ENCODE results near the gene RIPOR1. TPM values are rescaled to one million over a fixed set of nuclear protein-coding genes. Genes with fewer than 3 reads are reported as not detected.

The RIPOR1 gene
- polyA plus RNA-seq, 1 of the 3 experiments (the other 2 are of a cell fraction), result 24.7 TPM

DNA sequence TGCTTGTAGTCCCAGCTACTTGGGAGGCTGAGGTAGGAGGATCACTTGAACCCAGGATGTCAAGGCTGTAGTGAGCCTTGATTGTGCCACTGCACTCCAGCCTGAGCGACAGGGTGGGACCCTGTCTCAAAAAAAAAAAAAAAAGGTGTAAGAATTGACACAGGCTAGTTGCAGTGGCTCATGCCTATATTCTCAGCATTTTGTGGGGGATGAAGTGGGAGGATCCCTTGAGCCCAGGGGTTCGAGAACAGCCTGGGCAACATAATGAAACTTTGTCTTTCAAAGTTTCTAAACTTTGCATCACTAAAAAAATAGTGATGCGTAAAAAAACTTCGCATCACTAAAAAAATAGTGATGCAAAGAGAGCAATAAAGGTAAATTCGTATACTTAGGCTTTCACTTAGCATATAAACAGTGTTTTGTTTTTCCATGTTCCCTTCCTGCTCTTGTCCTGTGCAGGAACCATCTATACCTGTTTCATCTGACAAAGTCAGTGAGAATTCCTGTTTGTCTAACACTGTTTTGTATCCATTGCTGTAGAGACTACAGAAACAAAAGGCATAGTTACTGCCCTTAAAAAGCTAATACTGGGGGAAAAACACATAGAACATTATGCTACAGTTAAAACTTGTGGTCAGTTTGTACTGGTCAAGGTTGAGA, 65.8 kb downstream of the RIPOR1 start:
- POLR2A ChIA-PET, result no interaction called here

DNA sequence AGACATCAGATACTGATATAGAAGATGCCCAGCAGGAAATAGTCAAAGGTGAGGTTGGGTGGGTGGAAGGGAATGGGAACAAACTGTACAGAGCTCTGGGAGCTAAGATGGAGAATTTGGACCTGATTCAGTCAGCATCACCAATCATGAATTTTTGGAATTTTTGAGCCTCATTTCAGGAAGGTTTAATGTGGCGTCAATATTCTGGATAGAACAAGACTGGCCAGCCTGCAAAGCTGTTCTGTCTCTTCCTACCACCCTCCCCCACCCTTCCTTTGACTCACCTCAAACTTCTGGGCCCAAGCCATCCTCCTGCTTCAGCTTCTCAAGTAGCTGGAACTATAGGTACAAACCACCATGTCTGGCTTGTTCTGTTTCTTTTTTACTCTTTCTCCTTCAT, 66.3 kb downstream of the RIPOR1 start:
- Histone ChIP-seq H3K27ac (ENCODE audit: low read depth in 2 of 2, low read length in 1 of 2) (peak overlapping the region in 1 of 2 experiments; percentile 20; a peak in 2 of 4 replicates), H3K27me3 (ENCODE audit: insufficient read depth) (no peaks in the 10 kb centered on the region), H3K9me2 (no peaks in the 10 kb centered on the region), H3K79me2 (ENCODE audit: insufficient read depth) (peaks cover 69% of the 10 kb centered on the region), H3K4me3 (ENCODE audit: low read depth in 2 of 2, low read length in 1 of 2) (no peak overlapping the region), H3K9ac (no peak overlapping the region), H3F3A (replicated peaks; ENCODE audit: insufficient read depth) (peaks cover 27% of the 10 kb centered on the region), H3K9me3 (no peaks in the 10 kb centered on the region), H2AFZ (ENCODE audit: low read depth) (no peak overlapping the region), H4K20me1 (ENCODE audit: insufficient read depth) (peaks cover 41% of the 10 kb centered on the region), H3K36me3 (replicated peaks in 1 of 2; ENCODE audit: control insufficient read depth in 1 of 2, insufficient read depth in 2 of 2, low read length in 1 of 2) (peaks cover 0 to 2% of the 10 kb centered on the region in 2 experiments), H3K4me2 (peak overlapping the region; percentile 20; the same call in 1 of the 2 replicates), H3K4me1 (ENCODE audit: control insufficient read depth in 1 of 2, insufficient read depth in 2 of 2, low read depth in 1 of 2, low read length in 1 of 2) (no peaks in the 10 kb centered on the region; a peak in 1 of 4 replicates)
- CTCF ChIA-PET, result interaction anchor here (0.6 to 1.3 kb wide), 6 partner anchors 16 to 101 kb away, joined by 3 to 4 read pairs (median 3); no protein-coding TSS in a partner anchor
- TF ChIP-seq JUND (IDR thresholded peaks at IDR 0.05) (no peak), ELF1 (IDR thresholded peaks at IDR 0.05) (no peak), EZH2phosphoT487 (IDR thresholded peaks at IDR 0.05; ENCODE audit: borderline replicate concordance, low read depth) (no peak), RCOR1 (IDR thresholded peaks at IDR 0.05; ENCODE audit: low read length) (no peak), TAF1 (IDR thresholded peaks at IDR 0.05; ENCODE audit: borderline replicate concordance, low read depth, low read length) (no peak), MXI1 (IDR thresholded peaks at IDR 0.05; ENCODE audit: low read depth, low read length) (no peak), SIN3A (IDR thresholded peaks at IDR 0.05; ENCODE audit: borderline replicate concordance, low read depth, low read length) (no peak), FOXJ3 (CRISPR knock-in tag; IDR thresholded peaks at IDR 0.05) (no peak), TEAD4 (IDR thresholded peaks at IDR 0.05; ENCODE audit: borderline replicate concordance, insufficient read depth) (no peak), NRF1 (IDR thresholded peaks at IDR 0.05; ENCODE audit: low read depth, low read length) (no peak), RAD21 (IDR thresholded peaks at IDR 0.05; ENCODE audit: low read length) (no peak), FOSL2 (IDR thresholded peaks at IDR 0.05; ENCODE audit: borderline replicate concordance, low read depth) (no peak), YY1 (IDR thresholded peaks at IDR 0.05; ENCODE audit: low read depth) (no peak), RXRA (IDR thresholded peaks at IDR 0.05; ENCODE audit: borderline replicate concordance, low read depth) (no peak)
- TF ChIP-seq, protein P1, sequence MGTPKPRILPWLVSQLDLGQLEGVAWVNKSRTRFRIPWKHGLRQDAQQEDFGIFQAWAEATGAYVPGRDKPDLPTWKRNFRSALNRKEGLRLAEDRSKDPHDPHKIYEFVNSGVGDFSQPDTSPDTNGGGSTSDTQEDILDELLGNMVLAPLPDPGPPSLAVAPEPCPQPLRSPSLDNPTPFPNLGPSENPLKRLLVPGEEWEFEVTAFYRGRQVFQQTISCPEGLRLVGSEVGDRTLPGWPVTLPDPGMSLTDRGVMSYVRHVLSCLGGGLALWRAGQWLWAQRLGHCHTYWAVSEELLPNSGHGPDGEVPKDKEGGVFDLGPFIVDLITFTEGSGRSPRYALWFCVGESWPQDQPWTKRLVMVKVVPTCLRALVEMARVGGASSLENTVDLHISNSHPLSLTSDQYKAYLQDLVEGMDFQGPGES (IDR thresholded peaks at IDR 0.05; ENCODE audit: low read depth, low read length), result no peak
- TF ChIP-seq, protein P2, sequence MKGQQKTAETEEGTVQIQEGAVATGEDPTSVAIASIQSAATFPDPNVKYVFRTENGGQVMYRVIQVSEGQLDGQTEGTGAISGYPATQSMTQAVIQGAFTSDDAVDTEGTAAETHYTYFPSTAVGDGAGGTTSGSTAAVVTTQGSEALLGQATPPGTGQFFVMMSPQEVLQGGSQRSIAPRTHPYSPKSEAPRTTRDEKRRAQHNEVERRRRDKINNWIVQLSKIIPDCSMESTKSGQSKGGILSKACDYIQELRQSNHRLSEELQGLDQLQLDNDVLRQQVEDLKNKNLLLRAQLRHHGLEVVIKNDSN (IDR thresholded peaks at IDR 0.05; ENCODE audit: borderline replicate concordance, low read depth), result no peak
- TF ChIP-seq, protein P3, sequence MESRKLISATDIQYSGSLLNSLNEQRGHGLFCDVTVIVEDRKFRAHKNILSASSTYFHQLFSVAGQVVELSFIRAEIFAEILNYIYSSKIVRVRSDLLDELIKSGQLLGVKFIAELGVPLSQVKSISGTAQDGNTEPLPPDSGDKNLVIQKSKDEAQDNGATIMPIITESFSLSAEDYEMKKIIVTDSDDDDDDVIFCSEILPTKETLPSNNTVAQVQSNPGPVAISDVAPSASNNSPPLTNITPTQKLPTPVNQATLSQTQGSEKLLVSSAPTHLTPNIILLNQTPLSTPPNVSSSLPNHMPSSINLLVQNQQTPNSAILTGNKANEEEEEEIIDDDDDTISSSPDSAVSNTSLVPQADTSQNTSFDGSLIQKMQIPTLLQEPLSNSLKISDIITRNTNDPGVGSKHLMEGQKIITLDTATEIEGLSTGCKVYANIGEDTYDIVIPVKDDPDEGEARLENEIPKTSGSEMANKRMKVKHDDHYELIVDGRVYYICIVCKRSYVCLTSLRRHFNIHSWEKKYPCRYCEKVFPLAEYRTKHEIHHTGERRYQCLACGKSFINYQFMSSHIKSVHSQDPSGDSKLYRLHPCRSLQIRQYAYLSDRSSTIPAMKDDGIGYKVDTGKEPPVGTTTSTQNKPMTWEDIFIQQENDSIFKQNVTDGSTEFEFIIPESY (IDR thresholded peaks at IDR 0.05; ENCODE audit: borderline replicate concordance, low read depth), result no peak
- WGBS (ENCODE audit: low lambda C conversion rate), result 94% methylated on average over 1 of the region's 1 CpG
- no peak for DNase-seq
- POLR2A ChIA-PET, result no interaction called here

More for the DNA sequence above, 65.8 kb downstream of the RIPOR1 start:
- no peak overlapping the region for H2AFZ ChIP-seq (ENCODE audit: low read depth)
- no peaks in the 10 kb centered on the region for H3K9me3 ChIP-seq
- H3K79me2 ChIP-seq (ENCODE audit: insufficient read depth), result peaks cover 64% of the 10 kb centered on the region
- peak overlapping the region in 1 of 2 experiments; percentile 19; a peak in 1 of 4 replicates for H3K27ac ChIP-seq (ENCODE audit: low read depth in 2 of 2, low read length in 1 of 2)
- 94% methylated on average over 5 of the region's 5 CpGs for WGBS (ENCODE audit: low lambda C conversion rate)
- no peak for DNase-seq
- peaks cover 24% of the 10 kb centered on the region for H3F3A ChIP-seq (replicated peaks; ENCODE audit: insufficient read depth)
- no peak overlapping the region for H3K4me3 ChIP-seq (ENCODE audit: low read depth in 2 of 2, low read length in 1 of 2)
- H4K20me1 ChIP-seq (ENCODE audit: insufficient read depth), result peaks cover 38% of the 10 kb centered on the region; the same call in 1 of the 2 replicates
- no peak overlapping the region for H3K9ac ChIP-seq
- no peaks in the 10 kb centered on the region; a peak in 1 of 4 replicates for H3K4me1 ChIP-seq (ENCODE audit: control insufficient read depth in 1 of 2, insufficient read depth in 2 of 2, low read depth in 1 of 2, low read length in 1 of 2)
- H3K36me3 ChIP-seq (replicated peaks in 1 of 2; ENCODE audit: control insufficient read depth in 1 of 2, insufficient read depth in 2 of 2, low read length in 1 of 2), result peaks cover 0 to 8% of the 10 kb centered on the region in 2 experiments
- no peaks in the 10 kb centered on the region for H3K27me3 ChIP-seq (ENCODE audit: insufficient read depth)
- H3K4me2 ChIP-seq, result no peak overlapping the region
- H3K9me2 ChIP-seq, result no peaks in the 10 kb centered on the region
- TF ChIP-seq TEAD4 (IDR thresholded peaks at IDR 0.05; ENCODE audit: borderline replicate concordance, insufficient read depth), result no peak
- no peak for TF ChIP-seq RFX5 (IDR thresholded peaks at IDR 0.05; ENCODE audit: low read length)
- no peak for TF ChIP-seq TAF1 (IDR thresholded peaks at IDR 0.05; ENCODE audit: borderline replicate concordance, low read depth, low read length)
- TF ChIP-seq FOXM1 (IDR thresholded peaks at IDR 0.05; ENCODE audit: low read depth), result no peak
- CTCF ChIA-PET, result interaction anchor here (0.6 to 3.2 kb wide), 8 partner anchors 15 to 101 kb away, joined by 3 to 19 read pairs (median 4); partner anchors contain the start of gene CTCF

Data from SK-N-SH (cell line).